ENCODE measurements around the gene MAEA. TPM values are rescaled to one million over a fixed set of nuclear protein-coding genes. Genes with fewer than 3 reads are reported as not detected.

The MAEA gene
- total RNA-seq, 2 experiments from 2014 or later: 38.9 to 40.4 TPM

GRCh38 chr4:1381944-1382541 lies 92.4 kb downstream of the MAEA start:
- peaks cover 10% of the 10 kb centered on the region for H3K36me3 Mint-ChIP-seq (ENCODE audit: low read depth)
- POLR2A ChIA-PET: no interaction called here

GRCh38 chr4:1382776-1383727 lies 93.4 kb downstream of the MAEA start:
- intact Hi-C loops (cut with DNase I, micrococcal nuclease): no loop called here
- no peaks in the 10 kb centered on the region for H3K4me1 Mint-ChIP-seq
- H3K27ac Mint-ChIP-seq: no peak overlapping the region
- H3K27me3 Mint-ChIP-seq: no peaks in the 10 kb centered on the region
- H3K4me3 Mint-ChIP-seq: no peak overlapping the region
- DNase-seq: no peak
- POLR2A ChIA-PET: no interaction called here
- no peak for ATAC-seq
- H3K36me3 Mint-ChIP-seq (ENCODE audit: low read depth): peaks cover 18% of the 10 kb centered on the region
- CTCF ChIA-PET: no interaction called here
- peaks cover 2% of the 10 kb centered on the region for H3K9me3 Mint-ChIP-seq (ENCODE audit: low read depth)

More at GRCh38 chr4:1381944-1382541, 92.4 kb downstream of the MAEA start:
- Mint-ChIP-seq H3K9me3 (ENCODE audit: low read depth) (no peaks in the 10 kb centered on the region), H3K4me1 (no peaks in the 10 kb centered on the region), H3K4me3 (no peak overlapping the region), H3K27ac (no peak overlapping the region), H3K27me3 (no peaks in the 10 kb centered on the region)
- intact Hi-C loops (cut with DNase I, micrococcal nuclease): no loop called here
- DNase-seq: no peak
- ATAC-seq: no peak
- CTCF ChIA-PET: no interaction called here

- intact Hi-C loops (cut with DNase I, micrococcal nuclease): no loop called here
- H3K27ac Mint-ChIP-seq: no peak overlapping the region
- H3K9me3 Mint-ChIP-seq (ENCODE audit: low read depth): peaks cover 11% of the 10 kb centered on the region
- ATAC-seq (no peak), DNase-seq (no peak)
- POLR2A ChIA-PET: no interaction called here
- no peaks in the 10 kb centered on the region for H3K27me3 Mint-ChIP-seq
- CTCF ChIA-PET: no interaction called here
- H3K4me3 Mint-ChIP-seq: no peak overlapping the region
- H3K36me3 Mint-ChIP-seq (ENCODE audit: low read depth): peaks cover 27% of the 10 kb centered on the region
- no peaks in the 10 kb centered on the region for H3K4me1 Mint-ChIP-seq
These were observed 94.3 kb downstream of the MAEA start for GRCh38 chr4:1383728-1384591.

- CTCF ChIA-PET: interaction anchor here (0.6 kb wide), 1 partner anchor 73 kb away, joined by 3 read pairs; no protein-coding TSS in a partner anchor
- Mint-ChIP-seq H3K36me3 (ENCODE audit: low read depth) (peaks cover 33% of the 10 kb centered on the region), H3K9me3 (ENCODE audit: low read depth) (peaks cover 12% of the 10 kb centered on the region)
These were observed 95.1 kb downstream of the MAEA start for GRCh38 chr4:1384675-1385372.

GRCh38 chr4:1385373-1386340 lies 96.0 kb downstream of the MAEA start:
- Mint-ChIP-seq H3K27ac (no peak overlapping the region), H3K36me3 (ENCODE audit: low read depth) (peaks cover 37% of the 10 kb centered on the region), H3K4me1 (no peaks in the 10 kb centered on the region), H3K4me3 (no peak overlapping the region), H3K27me3 (no peaks in the 10 kb centered on the region), H3K9me3 (ENCODE audit: low read depth) (peaks cover 12% of the 10 kb centered on the region)
- ATAC-seq (no peak), DNase-seq (no peak)
- intact Hi-C loops (cut with DNase I, micrococcal nuclease): no loop called here
- ChIA-PET CTCF (interaction anchor here (0.6 kb wide), 1 partner anchor 72 kb away, joined by 3 read pairs; no protein-coding TSS in a partner anchor), POLR2A (no interaction called here)

More at GRCh38 chr4:1384675-1385372, 95.1 kb downstream of the MAEA start:
- Mint-ChIP-seq H3K27ac (no peak overlapping the region), H3K4me3 (no peak overlapping the region), H3K4me1 (no peaks in the 10 kb centered on the region), H3K27me3 (no peaks in the 10 kb centered on the region)
- POLR2A ChIA-PET: no interaction called here
- intact Hi-C loops (cut with DNase I, micrococcal nuclease): no loop called here
- ATAC-seq: no peak
- DNase-seq: no peak

Other genes with a start within 250 kb of the MAEA start
- 1 to 10 TPM; 2.4 to 5.6 TPM for gene RNF212, start 176.3 kb upstream of the MAEA start, total RNA-seq
- 1 to 10 TPM; 7.5 to 8.5 TPM for gene SPON2, start 117.3 kb upstream of the MAEA start, total RNA-seq
- gene CTBP1, start 40.8 kb upstream of the MAEA start, total RNA-seq: 100 to 1,000 TPM; 152 to 177 TPM
- gene UVSSA, start 57.3 kb downstream of the MAEA start, total RNA-seq: 10 to 100 TPM; 14.8 to 18.1 TPM
- not detected for gene NKX1-1, start 116.6 kb downstream of the MAEA start, total RNA-seq

Data from activated CD4-positive, alpha-beta T cell treated with anti-CD3 and anti-CD28 coated beads for 36 hours (primary cell).